Measurements from ENCODE around the gene LRMDA. TPM values are rescaled to one million over a fixed set of nuclear protein-coding genes. Genes with fewer than 3 reads are reported as not detected.

The LRMDA gene
- total and polyA plus RNA-seq, 2 of the 8 experiments (the other 6 are each of a cell fraction or from before 2014, with no cell fraction given), result 0.86 to 2.8 TPM

DNA sequence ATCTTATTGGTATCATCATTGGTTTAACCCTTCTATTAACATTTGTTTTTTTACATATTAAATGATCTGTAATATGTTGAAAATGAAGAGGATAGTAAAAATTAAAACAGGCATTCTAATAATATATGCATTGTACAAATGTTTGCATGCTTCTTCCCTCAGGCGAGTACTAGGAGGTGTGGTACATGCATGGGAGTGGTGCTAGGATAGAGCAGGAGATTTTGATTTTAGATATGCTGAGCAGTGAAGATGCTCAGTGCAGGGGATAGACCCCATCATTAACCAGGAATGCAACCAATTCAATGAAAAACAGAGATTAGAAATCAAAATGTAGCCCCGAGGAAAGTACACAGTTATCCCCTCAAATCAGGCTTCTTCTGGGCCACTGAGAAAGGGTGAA, 916.4 kb downstream of the LRMDA start (continued):
- TF ChIP-seq MAFK (IDR thresholded peaks at IDR 0.05; ENCODE audit: low read depth, low read length) (no peak), CTBP2 (IDR thresholded peaks at IDR 0.05; ENCODE audit: borderline replicate concordance, insufficient read depth, insufficient read length, low read length) (no peak)
